H9 (cell line): Measurements from ENCODE around the gene CELA3B. TPM values are rescaled to one million over a fixed set of nuclear protein-coding genes. Genes with fewer than 3 reads are reported as not detected.

Experiments used
- DNase-seq: peaks from one replicate; pipeline ENCODE4 v3.0.0-alpha.2; 2017
- H2AFZ ChIP-seq: one replicate; pipeline ENCODE4 v1.6.1; 2013; ENCODE audit warnings: mild to moderate bottlenecking, low read length, control low read depth, moderate library complexity
- H2AK5ac ChIP-seq: 2 replicates; pipeline ENCODE4 v1.6.1; 2013; ENCODE audit warnings: low read length, control low read depth, mixed read lengths; ENCODE audit not compliant: insufficient read length
- H2BK120ac ChIP-seq: one replicate; pipeline ENCODE4 v1.6.1; 2013; ENCODE audit warnings: low read depth, mild to moderate bottlenecking, low read length, control low read depth, inconsistent platforms; ENCODE audit not compliant: poor library complexity, severe bottlenecking
- H2BK12ac ChIP-seq: 2 replicates; pipeline ENCODE4 v1.6.1; 2013; ENCODE audit warnings: low read length, control low read depth, mixed read lengths, low read depth; ENCODE audit not compliant: insufficient read length
- H2BK15ac ChIP-seq: 2 replicates; pipeline ENCODE4 v1.6.1; 2013; ENCODE audit warnings: low read depth, low read length, control low read depth
- H2BK20ac ChIP-seq: one replicate; pipeline ENCODE4 v1.6.1; 2013; ENCODE audit warnings: low read depth, mild to moderate bottlenecking, low read length, control low read depth, inconsistent platforms; ENCODE audit not compliant: poor library complexity, severe bottlenecking
- H2BK5ac ChIP-seq: 2 replicates; pipeline ENCODE4 v1.6.1; 2013; ENCODE audit warnings: low read length, control low read depth, mixed read lengths; ENCODE audit not compliant: insufficient read length
- H3K14ac ChIP-seq: 2 replicates; pipeline ENCODE4 v1.6.1; 2013; ENCODE audit warnings: low read length, control low read depth; ENCODE audit not compliant: insufficient read depth
- H3K18ac ChIP-seq: 2 replicates; pipeline ENCODE4 v1.6.1; 2013; ENCODE audit warnings: low read depth, mild to moderate bottlenecking, mixed read lengths, low read length, control low read depth; ENCODE audit not compliant: insufficient read length
- H3K23ac ChIP-seq: 2 replicates; pipeline ENCODE4 v1.6.1; 2013; ENCODE audit warnings: low read length, control low read depth, mixed read lengths, low read depth; ENCODE audit not compliant: insufficient read length
- H3K23me2 ChIP-seq: 2 replicates; pipeline ENCODE4 v1.6.1; 2013; ENCODE audit warnings: low read depth, mild to moderate bottlenecking, mixed read lengths, low read length, control low read depth; ENCODE audit not compliant: insufficient read length, poor library complexity, severe bottlenecking
- H3K27ac ChIP-seq: 2 replicates; pipeline ENCODE4 v1.5.1; 2013; ENCODE audit warnings: low read length, control low read depth, mixed read lengths, low read depth; ENCODE audit not compliant: insufficient read length
- H3K27me3 ChIP-seq: 2 replicates; pipeline ENCODE4 v1.6.1; 2013; ENCODE audit warnings: low read length, control low read depth, inconsistent platforms; ENCODE audit not compliant: insufficient read depth
- H3K4ac ChIP-seq: 2 replicates; pipeline ENCODE4 v1.6.1; 2013; ENCODE audit warnings: low read depth, mild to moderate bottlenecking, control low read depth, inconsistent platforms, low read length, moderate library complexity
- H3K4me1 ChIP-seq: 2 replicates; pipeline ENCODE4 v1.6.1; 2013; ENCODE audit warnings: low read length, control low read depth, inconsistent platforms; ENCODE audit not compliant: insufficient read depth
- H3K4me2 ChIP-seq: 2 replicates; pipeline ENCODE4 v1.6.1; 2013; ENCODE audit warnings: low read length, control low read depth, mixed read lengths; ENCODE audit not compliant: insufficient read length, insufficient read depth
- H3K56ac ChIP-seq: 2 replicates; pipeline ENCODE4 v1.6.1; 2013; ENCODE audit warnings: low read depth, mild to moderate bottlenecking, mixed read lengths, low read length, control low read depth; ENCODE audit not compliant: insufficient read length
- H3K79me1 ChIP-seq: 2 replicates; pipeline ENCODE4 v1.6.1; 2013; ENCODE audit warnings: low read depth, mild to moderate bottlenecking, moderate library complexity, low read length, control low read depth, inconsistent platforms; ENCODE audit not compliant: insufficient read depth, poor library complexity, severe bottlenecking
- H3K79me2 ChIP-seq: 2 replicates; pipeline ENCODE4 v1.6.1; 2013; ENCODE audit warnings: low read length, control low read depth, inconsistent platforms; ENCODE audit not compliant: insufficient read depth
- H3K9ac ChIP-seq: 2 replicates; pipeline ENCODE4 v1.6.1; 2013; ENCODE audit warnings: low read length, control low read depth, mixed read lengths; ENCODE audit not compliant: insufficient read length; ENCODE audit errors: extremely low read depth
- H3K9me3 ChIP-seq: one replicate; pipeline ENCODE4 v1.6.1; 2013; ENCODE audit warnings: low read depth, low read length, inconsistent platforms; ENCODE audit not compliant: control insufficient read depth
- H3T11ph ChIP-seq: one replicate; pipeline ENCODE4 v1.6.1; 2013; ENCODE audit warnings: mild to moderate bottlenecking, low read length, control low read depth, inconsistent platforms
- H4K20me1 ChIP-seq: one replicate; pipeline ENCODE4 v1.6.1; 2013; ENCODE audit not compliant: control insufficient read depth, insufficient read length, insufficient read depth
- H4K5ac ChIP-seq: 2 replicates; pipeline ENCODE4 v1.6.1; 2013; ENCODE audit warnings: low read depth, mild to moderate bottlenecking, mixed read lengths, low read length, control low read depth; ENCODE audit not compliant: insufficient read length
- H4K8ac ChIP-seq: replicated peaks from 2 replicates; pipeline ENCODE4 v1.6.1; 2013; ENCODE audit warnings: low read length, control low read depth, mixed read lengths, low read depth; ENCODE audit not compliant: insufficient read length
- H4K91ac ChIP-seq: 2 replicates; pipeline ENCODE4 v1.6.1; 2013; ENCODE audit warnings: low read depth, mild to moderate bottlenecking, moderate library complexity, mixed read lengths, low read length, control low read depth; ENCODE audit not compliant: insufficient read length
- H3K27ac Mint-ChIP-seq, 3 experiments: 2 replicates in 2 of 3; 3 replicates in 1 of 3; pipeline ENCODE4 v1.8.0; 2020 to 2021; ENCODE audit warnings: mixed read lengths in 3 of 3, mild to moderate bottlenecking in 1 of 3, moderate library complexity in 1 of 3
- H3K27me3 Mint-ChIP-seq: 2 replicates; pipeline ENCODE4 v1.8.0; 2021; ENCODE audit warnings: low read depth, mild to moderate bottlenecking, moderate library complexity, mixed read lengths
- H3K36me3 Mint-ChIP-seq, 3 experiments: 2 replicates in 2 of 3; 3 replicates in 1 of 3; pipeline ENCODE4 v1.8.0; 2020 to 2021; ENCODE audit warnings: low read depth in 3 of 3, mixed read lengths in 3 of 3; ENCODE audit not compliant: insufficient read depth in 1 of 3
- H3K4me1 Mint-ChIP-seq, 2 experiments: 2 replicates each; pipeline ENCODE4 v1.8.0; 2020; ENCODE audit warnings: mixed read lengths in 2 of 2
- H3K4me3 Mint-ChIP-seq, 2 experiments: 2 replicates in 1 of 2; 3 replicates in 1 of 2; pipeline ENCODE4 v1.8.0; 2020 to 2021; ENCODE audit warnings: mild to moderate bottlenecking in 2 of 2, mixed read lengths in 2 of 2, moderate library complexity in 1 of 2
- H3K9me3 Mint-ChIP-seq, 2 experiments: 2 replicates in 1 of 2; 3 replicates in 1 of 2; pipeline ENCODE4 v1.8.0; 2020; ENCODE audit warnings: mild to moderate bottlenecking in 2 of 2, mixed read lengths in 2 of 2, moderate library complexity in 1 of 2
- CTCF ChIP-seq: fragments of 200-600 bp; sonication (generic); conservative IDR thresholded peaks from 3 replicates; pipeline ENCODE4 v1.8.0; 2021; ENCODE audit warnings: antibody characterized with exemption, mild to moderate bottlenecking
- WGBS: extraction: QIAGEN DNeasy Blood & Tissue Kit; methylation state at CpG from one replicate; pipeline ENCODE4 v1.1.7; 2013; ENCODE audit warnings: missing lambda C conversion rate, low lambda C conversion rate, mixed read lengths; ENCODE audit not compliant: insufficient read length; ENCODE audit errors: extremely low coverage; 5-methylcytosine and 5-hydroxymethylcytosine counted together
- total RNA-seq: library from RNA; stranded (reverse); gene quantifications from 2 replicates; pipeline ENCODE4 v1.2.1, GENCODE V29; 2021

The CELA3B gene
- total RNA-seq, 1 experiment from 2014 or later, result not detected

DNA sequence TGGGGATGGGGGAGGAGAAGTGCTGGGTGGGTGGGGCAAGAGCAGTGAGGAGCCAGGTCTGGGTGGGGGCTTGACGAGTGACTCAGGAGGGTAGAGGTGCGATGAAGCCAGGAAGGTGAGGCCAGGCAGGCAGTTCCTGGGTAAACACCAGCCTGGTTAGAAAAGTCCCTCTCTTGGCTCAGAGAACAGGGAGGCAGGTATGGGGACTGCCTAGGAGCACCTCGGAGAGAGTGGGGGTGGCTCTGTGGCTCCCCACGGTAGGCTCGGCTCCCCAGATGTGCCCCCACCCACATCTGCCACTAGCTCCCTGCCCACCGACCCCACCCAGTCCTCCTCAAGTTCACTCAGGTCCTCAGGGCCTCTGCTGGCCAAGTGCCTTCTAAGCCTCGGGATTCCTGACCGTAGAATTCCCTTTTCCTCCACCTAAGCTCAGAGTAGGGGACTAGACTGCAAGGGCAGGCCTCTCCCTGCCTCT is 40.9 kb upstream of the CELA3B start:
- Histone ChIP-seq H3K18ac (no peak overlapping the region), H4K8ac (no peak overlapping the region), H2BK15ac (no peak overlapping the region), H3K56ac (no peak overlapping the region), H2BK120ac (no peak overlapping the region), H2BK5ac (no peak overlapping the region), H2BK12ac (no peak overlapping the region), H3K23ac (no peak overlapping the region), H3K9ac (peak overlapping the region; percentile 31), H4K91ac (no peak overlapping the region), H3K14ac (peak overlapping the region; percentile 32; the same call in 1 of the 2 replicates), H2BK20ac (no peak overlapping the region), H3K27me3 (no peaks in the 10 kb centered on the region), H3K79me2 (peaks cover 6% of the 10 kb centered on the region; the same call in 1 of the 2 replicates), H3K9me3 (no peaks in the 10 kb centered on the region), H3K4me2 (peak overlapping the region; percentile 83), H3T11ph (no peak overlapping the region), H4K5ac (no peak overlapping the region), H2AK5ac (no peak overlapping the region), H3K79me1 (peaks cover 3% of the 10 kb centered on the region), H3K4me1 (peaks cover 7% of the 10 kb centered on the region; the same call in 1 of the 2 replicates), H4K20me1 (no peaks in the 10 kb centered on the region), H3K4ac (no peak overlapping the region), H3K23me2 (peaks cover 14% of the 10 kb centered on the region), H3K27ac (no peak overlapping the region), H2AFZ (no peak overlapping the region)
- no peak for TF ChIP-seq CTCF
- peak overlapping the region; percentile 76 to 84 for H3K4me3 Mint-ChIP-seq
- no peak for DNase-seq
- WGBS, result no CpG with 5 or more reads among the region's 8 CpGs
- peaks cover 54 to 60% of the 10 kb centered on the region in 2 experiments for H3K4me1 Mint-ChIP-seq
- H3K27ac Mint-ChIP-seq, result peak overlapping the region in 1 of 3 experiments; percentile 13; a peak in 1 of 7 replicates
- H3K27me3 Mint-ChIP-seq, result peaks cover 2% of the 10 kb centered on the region; the same call in 1 of the 2 replicates
- H3K36me3 Mint-ChIP-seq, result peaks cover 0 to 3% (median 0%) of the 10 kb centered on the region in 3 experiments; a peak in 2 of 7 replicates
- no peaks in the 10 kb centered on the region; a peak in 1 of 5 replicates for H3K9me3 Mint-ChIP-seq
